CD4-positive, CD25-positive, alpha-beta regulatory T cell (primary cell): ENCODE data around the gene ZNF664. TPM values are rescaled to one million over a fixed set of nuclear protein-coding genes. Genes with fewer than 3 reads are reported as not detected.
A peak's percentile ranks its signal among the peaks of the same experiment; 100 is the strongest.
"Not testable (repeated sequence)": the region's sequence is repeated elsewhere in the genome, so short reads cannot be mapped to it uniquely, and the experiment has no call there.

Experiments
- ATAC-seq, 2 donors: fragments of 150-1000 bp; cut with Tn5 transposase; one replicate each; pipeline ENCODE4 v1.10.0; 2021; ENCODE audit warnings: low read depth in 2 of 2, moderate number of reproducible peaks in 2 of 2, moderate library complexity in 1 of 2
- DNase-seq, 3 donors: peaks; one replicate each; pipeline versions ENCODE4 v3.0.0 to v3.0.0-alpha.2; 2012 to 2022; ENCODE audit warnings: mixed read lengths in 1 of 3
- H3K27ac ChIP-seq: one replicate; pipeline ENCODE4 v1.7.0; 2013; ENCODE audit warnings: mild to moderate bottlenecking, low read length; ENCODE audit not compliant: insufficient read depth, poor library complexity, severe bottlenecking
- H3K27me3 ChIP-seq: one replicate; pipeline ENCODE4 v1.7.0; 2013; ENCODE audit warnings: low read length; ENCODE audit not compliant: control insufficient read depth, insufficient read depth
- H3K36me3 ChIP-seq: one replicate; pipeline ENCODE4 v1.7.0; 2013; ENCODE audit warnings: mild to moderate bottlenecking, low read length, moderate library complexity; ENCODE audit not compliant: control insufficient read depth, insufficient read depth
- H3K4me1 ChIP-seq: 2 replicates; pipeline ENCODE4 v1.7.0; 2013; ENCODE audit warnings: mild to moderate bottlenecking, low read length; ENCODE audit not compliant: insufficient read depth, control insufficient read depth, poor library complexity, severe bottlenecking
- H3K4me3 ChIP-seq: one replicate; pipeline ENCODE4 v1.7.0; 2013; ENCODE audit warnings: low read depth, mild to moderate bottlenecking, low read length, moderate library complexity
- H3K9me3 ChIP-seq, 2 experiments: 1 replicate in 1 of 2; 2 replicates in 1 of 2; pipeline ENCODE4 v1.7.0; 2013; ENCODE audit warnings: low read length in 2 of 2, mild to moderate bottlenecking in 1 of 2, moderate library complexity in 1 of 2; ENCODE audit not compliant: control insufficient read depth in 2 of 2
- H3K27ac Mint-ChIP-seq, 3 donors: one replicate each; pipeline ENCODE4 v1.8.0; 2020 to 2022; ENCODE audit warnings: mild to moderate bottlenecking in 3 of 3, mixed read lengths in 3 of 3, moderate library complexity in 2 of 3
- H3K27me3 Mint-ChIP-seq: one replicate; pipeline ENCODE4 v1.8.0; 2022; ENCODE audit warnings: mild to moderate bottlenecking, mixed read lengths
- H3K36me3 Mint-ChIP-seq: one replicate; pipeline ENCODE4 v1.8.0; 2020; ENCODE audit warnings: mixed read lengths
- H3K4me1 Mint-ChIP-seq, 4 donors: one replicate each; pipeline ENCODE4 v1.8.0; 2020 to 2022; ENCODE audit warnings: mixed read lengths in 4 of 4, mild to moderate bottlenecking in 1 of 4
- H3K4me3 Mint-ChIP-seq, 4 donors: one replicate each; pipeline ENCODE4 v1.8.0; 2020 to 2022; ENCODE audit warnings: mild to moderate bottlenecking in 4 of 4, mixed read lengths in 4 of 4, moderate library complexity in 3 of 4
- H3K9me3 Mint-ChIP-seq, 7 donors: one replicate each; pipeline ENCODE4 v1.8.0; 2020 to 2022; ENCODE audit warnings: mixed read lengths in 7 of 7, mild to moderate bottlenecking in 3 of 7, moderate library complexity in 2 of 7
- polyA plus RNA-seq, 4 donors: library from polyadenylated mRNA; unstranded; fragments of 300-500 nt; fragmentation: Illumina TruSeq; gene quantifications; one replicate each; pipeline ENCODE4 v1.2.3, GENCODE V29; 2021
- total RNA-seq: library from RNA; stranded (reverse); gene quantifications from one replicate; pipeline ENCODE4 v1.2.3, GENCODE V29; 2022

ZNF664 gene
- total and polyA plus RNA-seq, 5 donors from 2014 or later: 6.9 to 24.5 (median 10.0) TPM

DNA sequence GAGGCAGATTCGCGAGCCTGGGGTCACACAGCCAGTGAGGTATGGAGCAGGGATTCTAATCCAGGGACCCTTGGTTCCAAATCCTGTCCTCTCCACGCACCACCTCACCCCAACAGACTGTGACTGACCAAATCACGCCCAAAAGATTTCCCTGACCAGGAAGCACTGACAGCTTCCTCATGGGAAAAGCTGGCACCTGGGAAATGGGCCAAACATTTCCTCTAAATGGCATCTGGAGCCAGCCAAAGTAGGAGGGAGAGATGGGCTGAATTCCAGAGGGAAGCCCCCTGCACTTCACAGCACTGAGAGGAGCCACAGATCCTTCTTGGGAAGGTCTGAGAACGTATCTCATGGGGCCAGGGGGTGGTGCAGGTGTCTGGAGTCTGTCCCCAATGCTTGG, 29.2 kb upstream of the ZNF664 start:
- no peaks in the 10 kb centered on the region for H3K27me3 Mint-ChIP-seq
- H3K27ac Mint-ChIP-seq: no peak overlapping the region
- H3K27me3 ChIP-seq: no peaks in the 10 kb centered on the region
- H3K36me3 Mint-ChIP-seq: peaks cover 39% of the 10 kb centered on the region
- H3K4me3 Mint-ChIP-seq: peak overlapping the region in 1 of 4 donors; percentile 7
- peaks cover 0 to 6% of the 10 kb centered on the region in 2 experiments for H3K9me3 ChIP-seq
- H3K27ac ChIP-seq: no peak overlapping the region
- H3K4me1 ChIP-seq: peaks cover under 1% of the 10 kb centered on the region
- no peak overlapping the region for H3K4me3 ChIP-seq
- peaks cover 21% of the 10 kb centered on the region for H3K36me3 ChIP-seq
- DNase-seq: no peak
- peaks cover 0 to 9% (median 0%) of the 10 kb centered on the region in 7 donors for H3K9me3 Mint-ChIP-seq
- H3K4me1 Mint-ChIP-seq: peaks cover 0 to 14% (median 3%) of the 10 kb centered on the region in 4 donors
- ATAC-seq: no peak

DNA sequence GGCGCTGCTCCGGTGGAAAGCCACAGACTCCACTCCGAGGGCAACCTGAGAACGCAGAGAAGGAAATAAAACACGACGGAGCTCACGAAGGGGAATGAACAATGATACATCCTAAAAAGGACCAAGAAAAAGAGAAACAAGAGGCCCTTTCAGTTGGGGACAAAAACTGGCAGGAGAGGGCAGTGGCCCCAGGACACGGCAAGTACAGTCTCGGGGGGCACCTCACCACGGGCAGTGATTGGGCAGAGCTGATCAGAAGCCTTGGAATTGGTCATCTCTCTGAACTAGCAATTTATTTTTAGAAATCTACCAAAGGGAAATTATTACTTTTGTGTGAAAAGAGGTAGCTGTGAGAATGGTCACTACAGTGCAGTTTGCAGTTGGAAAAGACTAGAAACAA, 28.3 kb upstream of the ZNF664 start:
- H3K9me3 ChIP-seq: peaks cover 0 to 6% of the 10 kb centered on the region in 2 experiments
- DNase-seq (no peak), ATAC-seq (no peak)
- Mint-ChIP-seq H3K36me3 (peaks cover 36% of the 10 kb centered on the region), H3K4me1 (peaks cover 0 to 12% (median 1%) of the 10 kb centered on the region in 4 donors), H3K27ac (peak overlapping the region in 1 of 3 donors; percentile 65), H3K27me3 (no peaks in the 10 kb centered on the region), H3K4me3 (no peak overlapping the region), H3K9me3 (peaks cover 0 to 9% (median 0%) of the 10 kb centered on the region in 7 donors)
- no peaks in the 10 kb centered on the region for H3K4me1 ChIP-seq
- H3K36me3 ChIP-seq: peaks cover 21% of the 10 kb centered on the region
- no peaks in the 10 kb centered on the region for H3K27me3 ChIP-seq
- no peak overlapping the region for H3K27ac ChIP-seq
- H3K4me3 ChIP-seq: no peak overlapping the region

DNA sequence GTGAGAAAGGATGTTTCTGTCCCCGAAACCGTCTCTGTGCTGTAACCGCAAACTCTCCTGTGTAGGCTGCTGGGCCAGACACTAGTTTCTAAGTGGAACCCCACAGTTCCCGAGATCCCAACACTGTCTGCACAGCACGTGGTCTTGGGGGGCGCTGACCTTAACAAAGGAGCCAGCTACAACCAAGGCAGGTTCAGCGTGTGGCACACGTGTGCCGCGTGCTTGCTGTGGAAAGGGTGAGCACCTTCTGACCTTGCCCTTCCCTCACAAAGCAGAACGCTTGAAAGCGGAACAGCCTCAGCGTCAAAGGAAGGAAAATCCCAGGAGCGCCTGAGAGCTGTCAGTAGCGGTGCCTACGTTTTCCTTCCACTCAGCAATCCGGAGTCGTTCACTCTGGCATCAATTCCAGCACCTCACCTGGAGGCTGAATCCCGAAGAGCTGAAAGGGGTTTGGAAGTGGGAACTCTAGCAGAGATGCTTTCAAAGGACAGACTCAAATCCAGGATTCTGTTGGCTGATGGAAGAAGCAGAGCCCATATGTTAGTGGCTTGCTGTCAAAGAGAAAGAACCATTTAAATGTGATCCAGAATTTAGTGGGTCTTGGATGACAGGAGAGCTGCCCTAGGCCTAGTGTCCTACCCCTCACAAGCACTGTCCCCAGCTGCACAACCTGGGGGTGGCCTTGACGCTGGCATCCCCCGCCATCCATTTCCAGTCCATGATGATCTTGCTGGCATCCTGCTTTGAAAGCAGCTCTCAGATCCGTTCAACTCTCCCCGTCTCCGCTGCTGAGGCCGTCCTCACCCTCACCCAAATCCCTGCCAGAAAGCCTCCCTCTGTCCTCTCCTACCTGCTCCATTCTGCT, 27.5 kb upstream of the ZNF664 start:
- Histone ChIP-seq H3K27me3 (no peaks in the 10 kb centered on the region), H3K27ac (no peak overlapping the region), H3K36me3 (peaks cover 21% of the 10 kb centered on the region), H3K4me1 (no peaks in the 10 kb centered on the region), H3K4me3 (no peak overlapping the region), H3K9me3 (peaks cover 0 to 6% of the 10 kb centered on the region in 2 experiments)
- no peak for ATAC-seq
- peaks cover 36% of the 10 kb centered on the region for H3K36me3 Mint-ChIP-seq
- no peak overlapping the region for H3K27ac Mint-ChIP-seq
- no peaks in the 10 kb centered on the region for H3K27me3 Mint-ChIP-seq
- no peak overlapping the region for H3K4me3 Mint-ChIP-seq
- H3K9me3 Mint-ChIP-seq: peaks cover 0 to 9% (median 0%) of the 10 kb centered on the region in 7 donors
- DNase-seq: no peak
- peaks cover 0 to 15% (median 2%) of the 10 kb centered on the region in 4 donors for H3K4me1 Mint-ChIP-seq

DNA sequence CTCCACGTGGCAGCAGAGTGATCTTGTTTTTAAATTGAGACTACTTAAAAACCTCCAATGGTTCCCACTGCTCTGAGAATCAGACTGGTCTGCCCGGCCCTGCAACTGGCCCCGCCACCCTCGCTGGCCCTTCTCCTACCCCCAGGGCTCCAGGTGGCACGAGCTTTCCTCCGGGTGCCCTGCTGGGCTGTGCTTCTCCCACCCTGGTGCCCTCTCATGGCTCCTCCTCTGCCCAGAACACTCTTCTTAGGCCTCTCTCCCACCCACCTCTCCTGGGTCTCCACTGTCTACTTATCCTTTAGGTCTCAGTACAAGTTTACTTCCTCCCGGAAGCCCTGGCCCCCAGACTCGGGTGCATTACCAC, 26.9 kb upstream of the ZNF664 start:
- Mint-ChIP-seq H3K27me3 (no peaks in the 10 kb centered on the region), H3K4me1 (peaks cover 0 to 15% (median 1%) of the 10 kb centered on the region in 4 donors), H3K27ac (peak overlapping the region in 1 of 3 donors; percentile 33), H3K36me3 (peaks cover 35% of the 10 kb centered on the region), H3K9me3 (peaks cover 0 to 9% (median 0%) of the 10 kb centered on the region in 7 donors), H3K4me3 (no peak overlapping the region)
- Histone ChIP-seq H3K27me3 (no peaks in the 10 kb centered on the region), H3K27ac (no peak overlapping the region), H3K4me1 (no peaks in the 10 kb centered on the region), H3K4me3 (no peak overlapping the region), H3K9me3 (peaks cover 0 to 6% of the 10 kb centered on the region in 2 experiments), H3K36me3 (peaks cover 20% of the 10 kb centered on the region)
- ATAC-seq (no peak), DNase-seq (no peak)

DNA sequence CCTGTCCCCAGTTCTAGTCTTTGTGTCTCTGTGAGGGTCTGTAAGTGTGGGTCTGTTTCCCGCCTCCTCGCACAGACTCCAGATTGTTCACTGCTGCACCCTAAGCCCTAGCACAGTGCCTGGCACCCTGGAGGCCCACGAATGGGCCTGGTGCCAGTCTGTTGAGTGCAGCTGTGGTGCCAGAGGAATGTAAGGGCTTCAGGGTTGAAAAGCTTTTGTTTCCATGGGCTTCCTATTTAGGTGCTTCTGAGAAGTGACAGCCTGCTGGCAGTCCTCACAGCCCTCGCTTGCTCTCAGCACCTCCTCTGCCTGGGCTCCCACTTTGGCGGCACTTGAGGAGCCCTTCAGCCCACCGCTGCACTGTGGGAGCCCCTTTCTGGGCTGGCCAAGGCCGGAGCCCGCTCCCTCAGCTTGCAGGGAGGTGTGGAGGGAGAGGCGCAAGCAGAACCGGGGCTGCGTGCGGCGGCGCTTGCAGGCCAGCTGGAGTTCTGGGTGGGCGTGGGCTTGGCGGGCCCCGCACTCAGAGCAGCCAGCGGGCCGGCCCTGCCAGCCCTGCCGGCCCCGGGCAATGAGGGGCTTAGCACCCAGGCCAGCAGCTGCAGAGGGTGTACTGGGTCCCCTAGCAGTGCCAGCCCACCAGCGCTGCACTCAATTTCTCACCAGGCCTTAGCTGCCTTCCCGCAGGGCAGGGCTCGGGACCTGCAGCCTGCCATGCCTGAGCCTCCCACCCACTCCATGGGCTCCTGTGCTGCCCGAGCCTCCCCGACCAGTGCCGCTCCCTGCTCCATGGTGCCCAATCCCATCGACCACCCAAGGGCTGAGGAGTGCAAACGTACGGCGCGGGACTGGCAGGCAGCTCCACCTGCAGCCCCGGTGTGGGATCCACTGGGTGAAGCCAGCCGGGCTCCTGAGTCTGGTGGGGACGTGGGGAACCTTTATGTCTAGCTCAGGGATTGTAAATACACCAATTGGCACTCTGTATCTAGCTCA, 26.2 kb upstream of the ZNF664 start:
- H3K4me3 ChIP-seq, ATAC-seq, H3K9me3 Mint-ChIP-seq, H3K9me3 ChIP-seq, H3K27me3 ChIP-seq, H3K27me3 Mint-ChIP-seq, DNase-seq, H3K27ac ChIP-seq, H3K4me3 Mint-ChIP-seq, H3K4me1 ChIP-seq: not testable (repeated sequence)
- H3K27ac Mint-ChIP-seq: peak overlapping the region in 1 of 3 donors; percentile 33
- peaks cover 30% of the 10 kb centered on the region for H3K36me3 Mint-ChIP-seq
- H3K4me1 Mint-ChIP-seq: peaks cover 0 to 15% (median 2%) of the 10 kb centered on the region in 4 donors
- H3K36me3 ChIP-seq: peaks cover 14% of the 10 kb centered on the region

DNA sequence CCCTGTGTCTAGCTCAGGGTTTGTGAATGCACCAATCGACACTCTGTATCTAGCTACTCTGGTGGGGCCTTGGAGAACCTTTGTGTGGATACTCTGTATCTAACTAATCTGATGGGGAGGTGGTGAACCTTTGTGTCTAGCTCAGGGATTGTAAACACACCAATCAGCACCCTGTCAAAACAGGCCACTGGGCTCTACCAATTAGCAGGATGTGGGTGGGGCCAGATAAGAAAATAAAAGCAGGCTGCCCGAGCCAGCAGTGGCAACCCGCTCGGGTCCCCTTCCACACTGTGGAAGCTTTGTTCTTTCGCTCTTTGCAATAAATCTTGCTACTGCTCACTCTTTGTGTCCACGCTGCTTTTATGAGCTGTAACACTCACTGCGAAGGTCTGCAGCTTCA, 25.5 kb upstream of the ZNF664 start:
- not testable (repeated sequence) for H3K27me3 Mint-ChIP-seq, H3K4me3 Mint-ChIP-seq, ATAC-seq, H3K36me3 ChIP-seq, H3K4me3 ChIP-seq, H3K9me3 ChIP-seq, H3K27me3 ChIP-seq, H3K9me3 Mint-ChIP-seq, H3K4me1 ChIP-seq, H3K27ac ChIP-seq, DNase-seq
- peaks cover 0 to 15% (median 2%) of the 10 kb centered on the region in 4 donors for H3K4me1 Mint-ChIP-seq
- H3K27ac Mint-ChIP-seq: peak overlapping the region in 1 of 3 donors; percentile 20
- H3K36me3 Mint-ChIP-seq: peaks cover 23% of the 10 kb centered on the region

DNA sequence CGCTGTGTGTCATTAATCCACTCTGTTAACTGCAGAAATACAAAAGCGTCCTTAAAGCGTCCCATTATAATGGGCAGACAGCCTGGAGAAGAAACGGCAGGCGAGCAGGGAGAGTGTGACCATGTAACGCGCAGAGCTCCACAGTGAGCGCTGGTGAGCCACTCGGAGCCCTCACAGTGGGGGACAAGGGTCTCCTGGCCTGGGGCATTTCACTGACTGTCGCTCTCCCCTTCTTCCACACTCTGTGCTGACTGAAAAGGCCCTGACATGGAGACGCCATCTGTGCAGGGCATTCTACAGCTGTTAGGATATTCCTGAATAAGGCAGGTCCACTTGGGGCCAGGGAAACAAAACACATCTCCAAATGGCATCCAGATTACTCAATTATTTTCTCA, 24.6 kb upstream of the ZNF664 start:
- peaks cover 1% of the 10 kb centered on the region for H3K36me3 ChIP-seq
- H3K27ac ChIP-seq: no peak overlapping the region
- H3K4me3 ChIP-seq: no peak overlapping the region
- no peaks in the 10 kb centered on the region for H3K9me3 Mint-ChIP-seq
- ATAC-seq: no peak
- no peaks in the 10 kb centered on the region for H3K27me3 ChIP-seq
- no peaks in the 10 kb centered on the region for H3K4me1 ChIP-seq
- H3K27ac Mint-ChIP-seq: no peak overlapping the region
- no peaks in the 10 kb centered on the region for H3K9me3 ChIP-seq
- no peak overlapping the region for H3K4me3 Mint-ChIP-seq
- peaks cover 0 to 16% (median 2%) of the 10 kb centered on the region in 4 donors for H3K4me1 Mint-ChIP-seq
- H3K36me3 Mint-ChIP-seq: peaks cover 19% of the 10 kb centered on the region
- H3K27me3 Mint-ChIP-seq: no peaks in the 10 kb centered on the region
- no peak for DNase-seq
